ENCODE results near the gene WDR74. TPM values are rescaled to one million over a fixed set of nuclear protein-coding genes. Genes with fewer than 3 reads are reported as not detected.

The WDR74 gene
- total RNA-seq, 1 experiment from 2014 or later, result 110 TPM

DNA sequence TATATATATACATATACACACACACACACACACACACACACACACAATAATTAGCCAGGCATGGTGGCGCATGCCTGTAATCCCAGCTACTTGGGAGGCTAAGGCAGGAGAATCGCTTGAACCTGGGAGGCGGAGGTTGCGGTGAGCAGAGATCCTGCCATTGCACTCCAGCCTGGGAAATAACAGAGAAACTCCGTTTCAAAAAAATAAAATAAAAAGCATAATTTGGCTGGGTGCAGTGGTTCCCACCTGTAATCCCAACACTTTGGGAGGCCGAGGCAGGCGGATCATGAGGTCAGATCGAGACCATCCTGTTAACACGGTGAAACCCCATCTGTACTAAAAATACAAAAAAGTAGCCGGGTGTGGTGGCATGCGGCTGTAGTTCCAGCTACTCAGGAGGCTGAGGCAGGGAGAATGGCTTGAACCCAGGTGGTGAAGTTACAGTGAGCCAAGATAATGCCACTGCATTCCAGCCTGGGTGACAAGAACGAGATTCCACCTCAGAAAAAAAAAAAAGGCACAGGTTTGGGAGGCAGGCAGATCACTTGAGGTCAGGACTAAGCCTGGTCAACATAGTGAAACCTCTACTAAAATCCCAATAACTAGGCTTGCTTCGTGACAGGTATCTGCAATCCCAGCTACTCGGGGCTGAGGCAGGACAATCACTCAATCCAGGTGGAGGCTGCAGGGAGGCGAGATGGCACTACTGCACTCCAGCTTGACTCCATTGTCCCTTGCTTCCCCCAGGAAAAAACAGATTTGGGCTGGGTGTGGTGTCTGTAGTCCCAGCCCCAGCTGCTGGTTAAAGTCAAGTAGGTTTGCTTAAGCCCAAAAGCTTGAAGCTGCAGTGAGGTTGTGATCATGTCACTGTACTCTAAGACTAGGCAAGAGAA lies 11.8 kb upstream of the WDR74 start (continued):
- TF ChIP-seq, protein P1, sequence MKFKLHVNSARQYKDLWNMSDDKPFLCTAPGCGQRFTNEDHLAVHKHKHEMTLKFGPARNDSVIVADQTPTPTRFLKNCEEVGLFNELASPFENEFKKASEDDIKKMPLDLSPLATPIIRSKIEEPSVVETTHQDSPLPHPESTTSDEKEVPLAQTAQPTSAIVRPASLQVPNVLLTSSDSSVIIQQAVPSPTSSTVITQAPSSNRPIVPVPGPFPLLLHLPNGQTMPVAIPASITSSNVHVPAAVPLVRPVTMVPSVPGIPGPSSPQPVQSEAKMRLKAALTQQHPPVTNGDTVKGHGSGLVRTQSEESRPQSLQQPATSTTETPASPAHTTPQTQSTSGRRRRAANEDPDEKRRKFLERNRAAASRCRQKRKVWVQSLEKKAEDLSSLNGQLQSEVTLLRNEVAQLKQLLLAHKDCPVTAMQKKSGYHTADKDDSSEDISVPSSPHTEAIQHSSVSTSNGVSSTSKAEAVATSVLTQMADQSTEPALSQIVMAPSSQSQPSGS (CRISPR knock-in tag; IDR thresholded peaks at IDR 0.05; ENCODE audit: borderline replicate concordance, low read depth), result no peak
- TF ChIP-seq, protein P2, sequence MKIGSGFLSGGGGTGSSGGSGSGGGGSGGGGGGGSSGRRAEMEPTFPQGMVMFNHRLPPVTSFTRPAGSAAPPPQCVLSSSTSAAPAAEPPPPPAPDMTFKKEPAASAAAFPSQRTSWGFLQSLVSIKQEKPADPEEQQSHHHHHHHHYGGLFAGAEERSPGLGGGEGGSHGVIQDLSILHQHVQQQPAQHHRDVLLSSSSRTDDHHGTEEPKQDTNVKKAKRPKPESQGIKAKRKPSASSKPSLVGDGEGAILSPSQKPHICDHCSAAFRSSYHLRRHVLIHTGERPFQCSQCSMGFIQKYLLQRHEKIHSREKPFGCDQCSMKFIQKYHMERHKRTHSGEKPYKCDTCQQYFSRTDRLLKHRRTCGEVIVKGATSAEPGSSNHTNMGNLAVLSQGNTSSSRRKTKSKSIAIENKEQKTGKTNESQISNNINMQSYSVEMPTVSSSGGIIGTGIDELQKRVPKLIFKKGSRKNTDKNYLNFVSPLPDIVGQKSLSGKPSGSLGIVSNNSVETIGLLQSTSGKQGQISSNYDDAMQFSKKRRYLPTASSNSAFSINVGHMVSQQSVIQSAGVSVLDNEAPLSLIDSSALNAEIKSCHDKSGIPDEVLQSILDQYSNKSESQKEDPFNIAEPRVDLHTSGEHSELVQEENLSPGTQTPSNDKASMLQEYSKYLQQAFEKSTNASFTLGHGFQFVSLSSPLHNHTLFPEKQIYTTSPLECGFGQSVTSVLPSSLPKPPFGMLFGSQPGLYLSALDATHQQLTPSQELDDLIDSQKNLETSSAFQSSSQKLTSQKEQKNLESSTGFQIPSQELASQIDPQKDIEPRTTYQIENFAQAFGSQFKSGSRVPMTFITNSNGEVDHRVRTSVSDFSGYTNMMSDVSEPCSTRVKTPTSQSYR (CRISPR knock-in tag; IDR thresholded peaks at IDR 0.05), result peak; percentile 45; the same call in 1 of the 2 replicates
- TF ChIP-seq ZNF671 (CRISPR knock-in tag; IDR thresholded peaks at IDR 0.05), result peak; percentile 98
- TF ChIP-seq ATF1 (CRISPR knock-in tag; IDR thresholded peaks at IDR 0.05), result no peak; the same call in 1 of the 2 replicates
- TF ChIP-seq, protein P3, sequence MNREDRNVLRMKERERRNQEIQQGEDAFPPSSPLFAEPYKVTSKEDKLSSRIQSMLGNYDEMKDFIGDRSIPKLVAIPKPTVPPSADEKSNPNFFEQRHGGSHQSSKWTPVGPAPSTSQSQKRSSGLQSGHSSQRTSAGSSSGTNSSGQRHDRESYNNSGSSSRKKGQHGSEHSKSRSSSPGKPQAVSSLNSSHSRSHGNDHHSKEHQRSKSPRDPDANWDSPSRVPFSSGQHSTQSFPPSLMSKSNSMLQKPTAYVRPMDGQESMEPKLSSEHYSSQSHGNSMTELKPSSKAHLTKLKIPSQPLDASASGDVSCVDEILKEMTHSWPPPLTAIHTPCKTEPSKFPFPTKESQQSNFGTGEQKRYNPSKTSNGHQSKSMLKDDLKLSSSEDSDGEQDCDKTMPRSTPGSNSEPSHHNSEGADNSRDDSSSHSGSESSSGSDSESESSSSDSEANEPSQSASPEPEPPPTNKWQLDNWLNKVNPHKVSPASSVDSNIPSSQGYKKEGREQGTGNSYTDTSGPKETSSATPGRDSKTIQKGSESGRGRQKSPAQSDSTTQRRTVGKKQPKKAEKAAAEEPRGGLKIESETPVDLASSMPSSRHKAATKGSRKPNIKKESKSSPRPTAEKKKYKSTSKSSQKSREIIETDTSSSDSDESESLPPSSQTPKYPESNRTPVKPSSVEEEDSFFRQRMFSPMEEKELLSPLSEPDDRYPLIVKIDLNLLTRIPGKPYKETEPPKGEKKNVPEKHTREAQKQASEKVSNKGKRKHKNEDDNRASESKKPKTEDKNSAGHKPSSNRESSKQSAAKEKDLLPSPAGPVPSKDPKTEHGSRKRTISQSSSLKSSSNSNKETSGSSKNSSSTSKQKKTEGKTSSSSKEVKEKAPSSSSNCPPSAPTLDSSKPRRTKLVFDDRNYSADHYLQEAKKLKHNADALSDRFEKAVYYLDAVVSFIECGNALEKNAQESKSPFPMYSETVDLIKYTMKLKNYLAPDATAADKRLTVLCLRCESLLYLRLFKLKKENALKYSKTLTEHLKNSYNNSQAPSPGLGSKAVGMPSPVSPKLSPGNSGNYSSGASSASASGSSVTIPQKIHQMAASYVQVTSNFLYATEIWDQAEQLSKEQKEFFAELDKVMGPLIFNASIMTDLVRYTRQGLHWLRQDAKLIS (CRISPR knock-in tag; IDR thresholded peaks at IDR 0.05; ENCODE audit: borderline replicate concordance), result no peak
- TF ChIP-seq, protein P4, sequence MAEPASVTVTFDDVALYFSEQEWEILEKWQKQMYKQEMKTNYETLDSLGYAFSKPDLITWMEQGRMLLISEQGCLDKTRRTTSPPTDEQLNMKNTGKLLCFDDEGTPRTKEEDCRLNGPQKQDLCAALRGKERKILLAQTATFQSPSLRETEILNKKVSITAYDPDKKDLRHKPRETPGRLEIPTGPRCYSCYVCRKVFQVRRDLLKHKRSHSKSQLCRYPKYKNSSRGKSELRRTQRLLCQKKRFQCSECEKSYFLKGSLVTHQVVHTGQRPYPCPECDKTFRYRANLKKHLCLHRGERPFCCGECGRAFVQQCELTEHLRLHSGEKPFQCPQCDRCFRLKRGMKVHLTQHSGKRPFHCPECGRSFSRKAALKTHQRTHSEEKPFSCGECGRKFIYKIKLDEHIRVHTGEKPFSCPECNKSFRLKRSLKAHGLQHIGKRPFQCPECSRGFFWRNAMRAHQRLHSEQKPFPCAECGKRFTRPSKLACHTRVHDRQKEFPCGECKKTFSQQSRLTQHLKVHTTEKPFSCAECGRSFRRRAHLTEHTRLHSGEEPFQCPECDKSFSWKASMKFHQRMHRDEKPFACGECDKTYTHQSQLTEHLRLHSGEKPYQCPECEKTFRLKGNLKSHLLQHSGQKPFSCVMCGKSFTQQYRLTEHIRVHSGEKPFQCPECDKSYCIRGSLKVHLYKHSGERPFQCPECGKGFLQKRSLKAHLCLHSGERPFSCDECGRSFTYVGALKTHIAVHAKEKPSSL (CRISPR knock-in tag; conservative IDR thresholded peaks at IDR 0.05), result peak; percentile 97
- TF ChIP-seq EMX1 (CRISPR knock-in tag; IDR thresholded peaks at IDR 0.05), result peak; percentile 99
- no peak for TF ChIP-seq ZNF121 (CRISPR knock-in tag; IDR thresholded peaks at IDR 0.05)
- TF ChIP-seq ZNF138 (CRISPR knock-in tag; conservative IDR thresholded peaks at IDR 0.05), result no peak; the same call in 1 of the 2 replicates
- TF ChIP-seq, protein P5, sequence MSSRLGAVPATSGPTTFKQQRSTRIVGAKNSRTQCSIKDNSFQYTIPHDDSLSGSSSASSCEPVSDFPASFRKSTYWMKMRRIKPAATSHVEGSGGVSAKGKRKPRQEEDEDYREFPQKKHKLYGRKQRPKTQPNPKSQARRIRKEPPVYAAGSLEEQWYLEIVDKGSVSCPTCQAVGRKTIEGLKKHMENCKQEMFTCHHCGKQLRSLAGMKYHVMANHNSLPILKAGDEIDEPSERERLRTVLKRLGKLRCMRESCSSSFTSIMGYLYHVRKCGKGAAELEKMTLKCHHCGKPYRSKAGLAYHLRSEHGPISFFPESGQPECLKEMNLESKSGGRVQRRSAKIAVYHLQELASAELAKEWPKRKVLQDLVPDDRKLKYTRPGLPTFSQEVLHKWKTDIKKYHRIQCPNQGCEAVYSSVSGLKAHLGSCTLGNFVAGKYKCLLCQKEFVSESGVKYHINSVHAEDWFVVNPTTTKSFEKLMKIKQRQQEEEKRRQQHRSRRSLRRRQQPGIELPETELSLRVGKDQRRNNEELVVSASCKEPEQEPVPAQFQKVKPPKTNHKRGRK (CRISPR knock-in tag; IDR thresholded peaks at IDR 0.05; ENCODE audit: borderline replicate concordance), result no peak
- TF ChIP-seq, protein P6, sequence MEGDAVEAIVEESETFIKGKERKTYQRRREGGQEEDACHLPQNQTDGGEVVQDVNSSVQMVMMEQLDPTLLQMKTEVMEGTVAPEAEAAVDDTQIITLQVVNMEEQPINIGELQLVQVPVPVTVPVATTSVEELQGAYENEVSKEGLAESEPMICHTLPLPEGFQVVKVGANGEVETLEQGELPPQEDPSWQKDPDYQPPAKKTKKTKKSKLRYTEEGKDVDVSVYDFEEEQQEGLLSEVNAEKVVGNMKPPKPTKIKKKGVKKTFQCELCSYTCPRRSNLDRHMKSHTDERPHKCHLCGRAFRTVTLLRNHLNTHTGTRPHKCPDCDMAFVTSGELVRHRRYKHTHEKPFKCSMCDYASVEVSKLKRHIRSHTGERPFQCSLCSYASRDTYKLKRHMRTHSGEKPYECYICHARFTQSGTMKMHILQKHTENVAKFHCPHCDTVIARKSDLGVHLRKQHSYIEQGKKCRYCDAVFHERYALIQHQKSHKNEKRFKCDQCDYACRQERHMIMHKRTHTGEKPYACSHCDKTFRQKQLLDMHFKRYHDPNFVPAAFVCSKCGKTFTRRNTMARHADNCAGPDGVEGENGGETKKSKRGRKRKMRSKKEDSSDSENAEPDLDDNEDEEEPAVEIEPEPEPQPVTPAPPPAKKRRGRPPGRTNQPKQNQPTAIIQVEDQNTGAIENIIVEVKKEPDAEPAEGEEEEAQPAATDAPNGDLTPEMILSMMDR (IDR thresholded peaks at IDR 0.05), result no peak
- TF ChIP-seq CBFB (CRISPR knock-in tag; IDR thresholded peaks at IDR 0.05; ENCODE audit: low read depth), result 0 out of 2 replicates have a peak, but pooled peaks have one; percentile 24
- TF ChIP-seq SMAD3 (CRISPR knock-in tag; IDR thresholded peaks at IDR 0.05; ENCODE audit: borderline replicate concordance), result no peak
- TF ChIP-seq ETV6 (CRISPR knock-in tag; IDR thresholded peaks at IDR 0.05), result no peak; the same call in 1 of the 2 replicates
- TF ChIP-seq, protein P7, sequence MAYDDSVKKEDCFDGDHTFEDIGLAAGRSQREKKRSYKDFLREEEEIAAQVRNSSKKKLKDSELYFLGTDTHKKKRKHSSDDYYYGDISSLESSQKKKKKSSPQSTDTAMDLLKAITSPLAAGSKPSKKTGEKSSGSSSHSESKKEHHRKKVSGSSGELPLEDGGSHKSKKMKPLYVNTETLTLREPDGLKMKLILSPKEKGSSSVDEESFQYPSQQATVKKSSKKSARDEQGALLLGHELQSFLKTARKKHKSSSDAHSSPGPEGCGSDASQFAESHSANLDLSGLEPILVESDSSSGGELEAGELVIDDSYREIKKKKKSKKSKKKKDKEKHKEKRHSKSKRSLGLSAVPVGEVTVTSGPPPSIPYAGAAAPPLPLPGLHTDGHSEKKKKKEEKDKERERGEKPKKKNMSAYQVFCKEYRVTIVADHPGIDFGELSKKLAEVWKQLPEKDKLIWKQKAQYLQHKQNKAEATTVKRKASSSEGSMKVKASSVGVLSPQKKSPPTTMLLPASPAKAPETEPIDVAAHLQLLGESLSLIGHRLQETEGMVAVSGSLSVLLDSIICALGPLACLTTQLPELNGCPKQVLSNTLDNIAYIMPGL (CRISPR knock-in tag; IDR thresholded peaks at IDR 0.05), result no peak
- TF ChIP-seq TEAD4 (CRISPR knock-in tag; IDR thresholded peaks at IDR 0.05), result no peak; the same call in 1 of the 2 replicates
- no peak for TF ChIP-seq NFYB (CRISPR knock-in tag; conservative IDR thresholded peaks at IDR 0.05; ENCODE audit: low read depth)
- no peak for TF ChIP-seq HMGA2 (CRISPR knock-in tag; IDR thresholded peaks at IDR 0.05)
- peak; percentile 52; the same call in 1 of the 2 replicates for TF ChIP-seq TEAD1 (CRISPR knock-in tag; IDR thresholded peaks at IDR 0.05)
- peak; percentile 61; the same call in 1 of the 2 replicates for TF ChIP-seq FOXP1 (CRISPR knock-in tag; IDR thresholded peaks at IDR 0.05; ENCODE audit: borderline replicate concordance)
- TF ChIP-seq PRRX2 (CRISPR knock-in tag; IDR thresholded peaks at IDR 0.05), result peak; percentile 95
- TF ChIP-seq SMAD4 (CRISPR knock-in tag; IDR thresholded peaks at IDR 0.05), result no peak
- peak; percentile 56; the same call in 1 of the 2 replicates for TF ChIP-seq MYBL2 (CRISPR knock-in tag; IDR thresholded peaks at IDR 0.05)

All from WTC11 (cell line).